NCI-H2107 (cell line): ENCODE results near the gene ORC5.
A peak's percentile ranks its signal among the peaks of the same experiment; 100 is the strongest.
"Not testable (repeated sequence)": the region's sequence is repeated elsewhere in the genome, so short reads cannot be mapped to it uniquely, and the experiment has no call there.

Experiments
- DNase-seq: peaks from one replicate; lab custom pipeline; 2025; lab: John Stamatoyannopoulos, UW

Gene ORC5

DNA sequence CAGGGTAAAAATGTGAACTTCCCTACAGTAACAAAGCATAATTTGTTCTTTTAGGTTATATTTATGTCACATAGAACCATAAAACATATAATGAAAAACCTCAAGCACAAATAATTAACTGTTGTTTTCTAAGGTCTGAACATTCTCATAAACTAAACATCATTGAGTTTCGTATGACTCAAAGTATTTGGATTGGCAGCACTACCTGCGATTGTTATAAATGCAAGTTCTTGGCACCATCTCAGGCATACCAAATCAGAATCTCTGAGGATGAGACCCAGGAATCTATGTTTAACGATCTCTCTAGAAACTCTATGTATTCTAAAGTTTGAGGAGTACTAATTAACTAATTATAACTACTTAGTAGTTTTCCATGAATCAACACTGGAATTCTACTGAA, 22.5 kb downstream of the ORC5 start:
- no peak for DNase-seq

DNA sequence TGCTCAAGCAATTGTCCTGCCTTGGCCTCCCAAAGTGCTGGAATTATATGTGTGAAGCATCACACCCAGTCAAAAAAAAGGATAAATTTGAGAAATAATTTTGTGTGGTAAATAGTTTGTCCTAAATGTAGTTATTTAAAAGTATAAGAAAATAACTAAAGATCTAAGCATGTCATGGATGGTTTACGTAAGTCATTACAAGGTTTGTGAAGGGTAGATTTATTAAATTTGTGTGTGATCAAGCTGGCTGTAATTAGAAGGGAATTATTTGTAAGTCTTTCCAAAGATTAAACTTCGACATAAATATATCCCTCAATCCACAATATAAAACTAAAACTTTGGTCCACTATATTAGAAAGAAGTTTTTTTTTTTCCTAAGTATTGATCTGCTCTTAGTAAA, 28.6 kb downstream of the ORC5 start:
- no peak for DNase-seq

DNA sequence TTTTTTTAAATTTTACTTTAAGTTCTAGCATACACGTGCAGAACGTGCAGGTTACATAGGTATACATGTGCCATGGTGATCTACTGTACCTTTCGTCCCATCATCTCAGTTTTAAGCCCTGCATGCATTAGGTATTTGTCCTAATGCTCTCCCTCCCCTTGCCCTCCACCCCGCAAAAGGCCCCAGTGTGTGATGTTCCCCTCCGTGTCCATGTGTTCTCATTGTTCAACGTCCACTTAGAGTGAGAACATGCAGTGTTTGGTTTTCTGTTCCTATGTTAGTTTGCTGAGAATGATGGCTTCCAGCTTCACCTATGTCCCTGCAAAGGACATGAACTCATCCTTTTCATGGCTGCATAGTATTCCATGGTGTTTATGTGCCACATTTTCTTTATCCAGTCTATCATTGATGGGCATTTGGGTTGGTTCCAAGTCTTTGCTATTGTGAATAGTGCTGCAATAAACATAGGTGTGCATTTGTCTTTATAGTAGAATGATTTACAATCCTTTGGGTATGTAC, 30.2 kb downstream of the ORC5 start:
- DNase-seq, result not testable (repeated sequence)

DNA sequence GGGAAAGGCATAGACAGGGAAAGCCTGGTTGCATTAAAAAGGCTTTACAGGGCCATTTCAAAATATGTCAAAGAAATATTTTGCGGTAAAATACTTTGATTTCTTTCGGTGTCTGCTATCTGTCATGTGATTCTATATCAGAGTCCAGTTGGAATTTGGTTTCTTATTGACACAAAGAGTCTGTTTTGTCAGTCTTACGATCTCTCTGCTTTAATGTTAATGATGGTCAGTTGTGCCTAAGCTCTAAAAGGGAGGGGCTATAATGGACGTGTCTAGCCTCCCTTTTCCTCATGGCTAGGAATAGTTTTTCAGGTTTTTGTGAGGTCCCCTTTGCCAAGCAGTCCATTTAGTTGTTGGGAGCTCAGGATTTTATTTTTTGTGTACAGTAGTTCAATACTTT, 31.5 kb downstream of the ORC5 start:
- no peak for DNase-seq

DNA sequence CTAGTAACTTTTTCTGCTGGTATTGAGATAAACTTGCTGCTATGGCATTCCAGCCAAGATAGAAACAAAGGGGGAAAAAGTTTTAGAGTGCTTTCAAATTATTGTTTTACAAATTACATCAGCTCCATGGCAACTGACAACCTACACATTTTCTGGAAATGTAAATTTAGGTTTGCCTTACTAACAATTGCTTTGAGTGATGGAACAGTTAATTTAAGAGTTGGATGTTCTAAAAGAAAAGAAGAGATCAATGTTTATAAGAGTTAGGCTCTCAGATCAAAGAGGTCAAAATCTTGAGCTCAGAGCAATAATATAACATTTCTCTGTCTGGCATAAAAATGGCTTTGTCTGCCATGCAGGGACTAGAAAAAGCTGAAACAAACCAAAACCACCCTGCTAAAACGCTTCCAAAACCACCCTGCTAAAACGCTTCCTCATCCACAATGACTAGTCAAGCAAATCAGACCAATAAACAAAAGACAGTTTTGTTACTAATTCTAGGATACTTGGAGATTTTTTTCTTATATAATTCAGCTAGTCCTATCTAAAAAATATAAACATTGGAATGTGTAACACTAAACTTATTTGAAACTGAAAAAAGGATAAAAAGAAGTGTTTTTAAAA, 32.3 kb downstream of the ORC5 start:
- no peak for DNase-seq

DNA sequence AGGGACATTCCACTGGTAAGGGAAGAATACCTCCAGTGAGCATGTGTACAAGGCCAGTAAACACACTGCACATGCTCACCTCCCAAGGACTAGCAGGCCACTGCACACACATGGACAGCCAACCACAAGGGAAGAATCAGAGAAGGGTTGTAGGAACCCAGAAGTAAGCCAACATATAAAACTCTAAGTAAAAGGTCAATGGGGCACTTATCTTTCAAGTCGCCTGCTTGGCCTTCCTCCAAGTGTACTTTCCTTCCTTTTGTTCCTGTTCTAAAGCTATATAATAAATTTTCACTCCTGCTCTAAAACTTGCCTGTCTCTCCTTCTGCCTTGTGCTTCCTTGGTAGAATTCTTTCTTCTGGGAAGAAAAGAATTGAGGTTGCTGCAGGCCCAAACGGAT, 33.0 kb downstream of the ORC5 start:
- DNase-seq, result no peak

DNA sequence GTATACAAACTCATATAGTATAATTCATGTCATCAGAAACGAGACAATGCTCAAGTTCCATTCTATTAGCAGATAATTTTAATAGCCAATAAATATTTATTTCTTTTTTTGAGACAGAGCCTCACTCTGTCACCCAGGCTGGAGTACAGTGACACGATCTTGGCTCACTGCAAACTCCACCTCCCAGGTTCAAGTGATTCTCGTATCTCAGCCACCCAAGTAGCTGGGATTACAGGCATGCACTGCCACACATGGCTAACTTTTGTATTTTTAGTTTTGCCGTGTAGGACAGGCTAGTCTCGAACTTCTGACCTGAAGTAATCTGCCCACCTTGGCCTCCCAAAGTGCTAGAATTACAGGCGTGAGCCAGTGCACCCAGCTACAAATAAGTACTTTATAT, 45.7 kb downstream of the ORC5 start:
- no peak for DNase-seq

DNA sequence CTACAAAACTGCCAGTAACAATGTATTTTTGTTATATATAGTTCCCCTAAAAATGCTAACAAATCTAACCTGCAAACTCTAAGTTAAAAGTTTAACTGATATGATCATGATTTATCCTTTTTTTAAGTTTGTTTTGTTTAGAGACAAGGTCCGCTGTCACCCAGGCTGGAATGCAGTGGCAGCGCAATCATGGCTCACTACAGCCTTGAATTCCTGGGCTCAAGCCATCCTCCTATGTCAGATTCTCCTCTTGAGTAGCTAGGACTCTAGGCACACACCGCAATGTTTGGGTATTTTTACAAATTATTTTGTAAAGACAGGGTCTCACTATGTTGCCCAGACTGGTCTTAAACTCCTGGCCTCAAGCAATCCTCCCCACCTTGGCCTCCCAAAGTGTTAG, 46.6 kb downstream of the ORC5 start:
- no peak for DNase-seq

DNA sequence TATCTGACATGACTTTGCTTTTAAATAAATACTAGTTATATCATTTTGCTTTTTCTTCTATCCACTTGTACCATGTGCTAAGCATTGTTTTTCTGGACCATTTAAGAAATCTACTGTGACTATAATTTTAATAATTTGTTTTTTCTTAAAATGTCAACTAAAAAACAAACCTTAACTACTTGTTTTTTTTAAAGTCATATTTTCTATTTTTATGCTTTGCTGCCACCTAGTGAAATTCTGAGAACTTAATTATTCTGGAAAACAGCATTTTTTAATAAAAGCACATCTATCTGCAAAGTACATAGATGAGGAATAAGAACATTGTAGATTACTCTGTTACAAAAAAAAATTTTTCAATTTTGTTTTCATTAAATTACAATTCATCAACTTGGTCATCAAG, 47.4 kb downstream of the ORC5 start:
- no peak for DNase-seq

DNA sequence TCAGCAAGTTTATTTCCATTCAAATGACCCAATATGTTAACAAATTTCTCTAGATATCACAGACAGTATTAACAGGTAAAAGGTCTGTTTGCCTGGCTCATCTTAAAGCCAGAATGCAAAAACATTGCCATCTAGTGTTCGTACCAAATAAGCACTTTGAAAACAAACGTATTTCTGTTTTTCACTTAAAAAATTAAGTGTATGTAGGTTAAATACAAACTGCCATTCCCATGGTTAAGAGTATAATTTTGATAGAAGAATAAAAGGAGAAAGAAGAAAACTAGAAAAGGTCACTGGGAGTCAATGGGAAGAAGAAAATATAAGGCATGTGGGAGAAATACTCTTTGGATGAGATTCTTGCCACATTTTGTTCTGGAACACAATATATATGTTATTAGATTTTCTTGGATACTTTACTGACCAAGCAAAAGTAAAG, 51.0 kb downstream of the ORC5 start:
- DNase-seq, result peak; percentile 19

DNA sequence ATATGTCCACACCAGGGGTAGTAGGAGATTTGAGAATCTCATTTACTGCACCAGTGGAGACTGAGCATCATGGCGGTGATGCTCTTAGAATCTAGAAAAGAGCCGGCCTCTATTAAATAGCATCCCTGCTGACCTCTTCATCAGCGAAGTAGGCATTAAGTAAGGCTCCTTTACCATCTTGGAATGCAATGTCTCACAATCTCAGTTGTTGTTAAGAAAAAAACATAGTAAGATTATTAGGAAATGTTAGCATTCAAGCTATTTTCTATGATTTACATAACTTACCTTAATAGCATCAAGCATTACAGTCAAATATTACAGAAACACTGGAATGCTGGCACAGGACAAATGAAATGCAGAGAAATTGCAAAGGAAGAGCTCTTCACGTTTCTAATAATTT, 54.5 kb downstream of the ORC5 start:
- no peak for DNase-seq

DNA sequence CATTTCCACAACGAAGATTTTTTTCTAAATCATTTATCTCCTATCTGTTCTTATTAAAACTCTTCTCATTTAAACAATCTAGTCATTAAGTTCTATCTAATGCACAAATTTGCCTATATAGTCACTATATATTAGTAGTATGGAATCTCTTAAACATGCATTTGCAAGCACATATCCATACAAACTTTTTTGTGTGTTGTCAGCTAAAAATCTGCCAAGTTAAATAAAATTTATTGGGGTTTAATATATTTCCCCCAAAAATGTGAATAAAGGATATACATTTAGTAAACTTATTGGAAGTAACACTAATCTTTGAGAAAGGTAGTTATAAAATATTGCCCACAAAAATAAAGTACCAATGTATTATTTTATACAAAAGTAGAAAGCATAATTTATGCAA, 55.3 kb downstream of the ORC5 start:
- DNase-seq, result no peak

DNA sequence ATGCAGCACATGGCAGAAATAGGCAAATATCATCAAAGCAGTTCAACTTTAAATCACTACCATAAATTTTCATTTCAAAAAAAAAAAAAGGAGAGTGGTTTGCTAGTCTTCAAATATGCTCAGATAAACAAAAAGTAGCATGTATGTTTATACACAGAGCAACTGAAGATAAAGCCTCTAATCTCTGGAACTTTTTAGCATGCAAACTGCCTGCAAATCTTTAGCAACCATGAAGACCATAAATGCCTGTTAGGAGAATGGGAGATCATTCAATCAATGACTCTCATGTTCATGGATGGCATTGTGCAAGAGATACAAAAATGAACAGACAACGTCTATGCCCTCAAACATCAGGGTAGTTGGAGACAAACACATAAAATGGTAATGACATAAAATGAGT, 57.3 kb downstream of the ORC5 start:
- no peak for DNase-seq

DNA sequence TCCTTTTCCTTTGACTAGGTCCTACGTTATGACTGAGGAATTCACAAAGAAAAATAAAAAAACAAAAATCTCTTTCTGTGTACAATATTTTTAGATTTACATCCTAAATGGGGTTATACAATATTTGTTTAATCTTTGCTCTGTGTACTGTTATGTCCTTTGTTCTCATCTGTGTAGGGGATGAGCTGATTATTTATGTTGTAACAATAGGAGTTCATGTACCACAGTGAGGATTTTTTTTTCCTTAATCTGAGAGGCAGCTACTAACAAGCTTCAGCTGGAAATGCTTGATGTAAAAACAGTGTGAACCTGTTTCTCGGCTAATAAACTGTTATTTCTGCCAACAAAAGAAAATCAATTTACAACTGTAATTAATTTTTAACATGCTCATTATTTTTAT, 58.0 kb downstream of the ORC5 start:
- no peak for DNase-seq

DNA sequence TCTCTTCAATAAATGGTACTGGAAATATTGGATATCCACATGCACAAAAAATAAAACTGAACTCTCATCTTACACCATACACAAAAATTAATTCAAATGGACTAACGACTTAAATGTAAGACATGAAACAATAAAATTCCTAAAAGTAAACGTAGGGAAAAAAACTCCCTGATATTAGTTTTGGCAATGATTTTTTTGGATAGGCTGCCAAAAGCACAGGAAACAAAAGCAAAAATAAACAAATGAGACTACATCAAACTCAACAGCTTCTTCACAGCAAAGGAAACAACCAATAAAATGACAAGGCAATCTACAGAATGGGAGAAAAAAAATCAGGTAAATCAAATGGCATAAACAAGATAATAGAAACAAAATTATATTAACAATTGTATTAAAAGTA, 65.7 kb downstream of the ORC5 start:
- DNase-seq, result no peak

DNA sequence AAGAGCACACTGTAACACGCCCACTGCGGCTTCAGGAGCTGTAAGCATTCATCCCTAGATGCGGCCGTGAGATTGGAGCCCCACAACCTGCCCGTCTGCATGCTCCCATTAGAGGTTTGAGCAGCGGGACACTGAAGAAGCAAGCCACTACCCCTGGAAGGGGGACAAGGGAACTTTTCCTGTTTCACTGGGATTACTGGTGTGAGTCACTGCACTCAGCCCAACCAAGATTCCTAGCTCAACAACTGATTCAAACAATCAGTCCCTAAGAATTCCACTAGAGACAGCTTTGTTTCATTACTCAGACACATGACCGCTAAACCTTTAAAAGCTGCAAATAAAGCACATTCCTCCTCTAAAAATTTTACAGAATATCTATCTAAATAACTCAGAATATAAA, 69.8 kb downstream of the ORC5 start:
- no peak for DNase-seq

DNA sequence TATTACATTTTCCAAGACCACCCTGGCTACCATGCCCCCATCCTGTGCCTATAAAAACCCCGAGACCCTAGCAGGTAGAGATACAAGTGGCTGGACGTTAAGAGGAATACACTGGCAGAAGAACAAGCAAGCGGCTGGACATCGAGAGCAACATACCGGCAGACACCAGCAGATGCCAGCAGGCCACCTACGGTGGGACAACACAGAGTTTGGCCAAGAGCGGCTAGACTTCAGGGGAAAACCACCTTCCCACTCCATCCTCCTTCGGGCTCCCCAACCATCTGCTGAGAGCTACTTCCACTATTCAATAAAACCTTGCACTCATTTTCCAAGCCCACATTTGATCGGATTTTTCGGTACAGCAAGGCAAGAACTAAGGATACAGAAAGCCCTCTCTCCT, 70.3 kb downstream of the ORC5 start:
- no peak for DNase-seq

DNA sequence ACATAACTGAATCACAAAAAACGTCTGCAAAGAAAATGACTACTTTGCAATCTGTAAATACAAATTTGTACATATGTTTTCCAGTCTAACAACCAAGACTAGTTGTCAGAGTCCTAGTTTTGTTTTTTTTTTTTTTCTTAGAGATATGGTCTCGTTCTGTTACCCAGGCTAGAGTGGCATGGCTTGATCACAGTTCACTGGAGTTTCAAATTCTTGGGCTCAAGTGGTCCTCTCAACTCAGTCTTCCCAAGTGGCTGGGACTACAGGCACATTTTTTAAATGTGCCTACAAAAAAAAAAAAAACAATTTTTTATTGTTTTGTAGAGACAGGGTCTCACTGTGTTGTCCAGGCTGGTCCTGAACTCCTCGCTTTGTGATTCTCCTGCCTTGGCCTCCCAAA, 70.8 kb downstream of the ORC5 start:
- DNase-seq, result no peak

DNA sequence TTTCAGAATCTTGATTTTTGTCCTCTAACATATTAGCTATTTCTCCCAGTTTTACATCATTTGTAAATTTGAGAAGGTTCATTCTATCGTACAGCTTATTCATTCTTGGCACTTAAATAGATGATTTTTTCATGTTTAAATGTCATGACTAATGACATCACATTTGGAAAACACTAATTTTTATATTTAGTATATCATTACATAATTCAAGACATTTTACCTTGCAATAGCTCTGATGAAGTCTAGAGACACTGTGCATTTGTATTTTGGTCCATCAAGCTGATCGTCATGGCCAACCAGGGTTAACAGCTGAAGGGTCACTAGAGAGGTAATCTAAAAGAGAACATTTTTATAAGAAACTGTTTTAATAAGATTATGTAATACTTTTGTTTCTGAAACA, 71.3 kb downstream of the ORC5 start:
- DNase-seq, result no peak

DNA sequence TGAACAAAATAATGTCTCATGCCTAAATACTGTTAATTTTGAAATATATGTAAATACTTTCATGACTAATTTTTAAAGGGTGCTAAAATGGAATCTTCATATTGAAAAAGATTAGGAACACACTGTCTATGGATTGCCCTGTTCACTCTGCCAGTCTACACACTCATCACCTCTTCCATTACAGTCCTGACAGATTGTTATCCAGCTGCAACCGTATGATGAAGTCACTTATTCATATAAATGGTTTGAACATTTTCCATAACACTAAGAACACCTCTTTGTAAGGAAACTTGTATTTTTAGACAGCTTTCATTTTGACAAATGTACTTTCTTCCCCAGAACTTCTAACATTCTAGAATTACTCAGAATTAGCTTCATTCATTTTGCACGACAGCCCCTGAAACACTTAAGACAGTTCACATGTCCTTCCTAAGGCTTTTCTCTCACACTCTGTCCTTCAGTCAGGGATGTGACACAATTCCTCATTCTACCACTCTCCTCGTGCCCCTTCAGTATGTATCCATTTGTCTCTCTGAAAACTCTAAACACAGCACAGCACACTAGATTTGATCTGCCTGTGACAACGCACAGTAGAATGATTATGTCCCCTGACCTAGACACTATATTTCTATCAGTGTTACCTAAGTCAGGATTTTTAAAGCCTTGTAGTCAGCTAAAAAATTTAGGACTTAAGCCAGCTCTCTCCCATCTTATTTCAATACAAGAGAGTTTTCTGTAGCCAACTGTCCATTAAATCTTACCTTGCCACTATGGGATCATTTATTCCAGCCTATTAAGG, 71.9 kb downstream of the ORC5 start:
- DNase-seq, result no peak

DNA sequence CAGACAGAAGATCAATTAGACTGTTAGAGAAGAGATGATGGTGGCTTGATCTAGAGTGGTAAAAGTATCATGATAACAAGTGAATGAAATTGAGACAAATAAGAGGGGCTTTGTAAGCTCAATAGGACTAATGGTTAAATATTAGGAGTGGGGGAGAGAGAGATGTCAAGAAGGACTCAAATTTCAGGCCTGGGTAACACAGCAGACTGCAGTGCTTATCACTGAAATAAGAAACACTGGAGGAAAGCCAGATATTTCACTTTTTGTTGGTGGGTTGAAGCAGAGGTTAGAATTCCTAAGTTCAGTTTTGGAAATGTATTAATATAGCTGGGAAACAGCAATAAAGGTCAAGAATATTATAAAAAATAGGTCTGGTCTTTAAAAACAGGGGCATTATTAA, 74.6 kb downstream of the ORC5 start:
- DNase-seq, result no peak

DNA sequence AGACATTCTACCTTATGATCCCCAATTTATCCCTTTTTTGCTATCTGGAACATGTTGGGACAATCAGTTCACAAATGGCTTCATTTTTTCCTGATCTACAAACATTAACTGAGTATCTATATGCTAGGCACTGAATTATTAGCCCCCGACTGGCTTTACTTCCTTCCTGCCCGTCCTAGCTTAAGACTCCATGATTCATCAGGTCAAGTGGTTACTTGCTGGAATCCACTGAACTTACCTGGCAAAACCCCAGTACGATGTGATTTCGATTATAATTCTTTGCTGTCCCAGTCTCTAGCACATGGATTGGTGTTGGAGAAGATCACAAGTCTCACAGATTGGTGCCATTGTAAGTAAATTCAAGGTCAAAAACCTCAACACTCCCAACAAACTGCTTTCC, 77.1 kb downstream of the ORC5 start:
- DNase-seq, result no peak

DNA sequence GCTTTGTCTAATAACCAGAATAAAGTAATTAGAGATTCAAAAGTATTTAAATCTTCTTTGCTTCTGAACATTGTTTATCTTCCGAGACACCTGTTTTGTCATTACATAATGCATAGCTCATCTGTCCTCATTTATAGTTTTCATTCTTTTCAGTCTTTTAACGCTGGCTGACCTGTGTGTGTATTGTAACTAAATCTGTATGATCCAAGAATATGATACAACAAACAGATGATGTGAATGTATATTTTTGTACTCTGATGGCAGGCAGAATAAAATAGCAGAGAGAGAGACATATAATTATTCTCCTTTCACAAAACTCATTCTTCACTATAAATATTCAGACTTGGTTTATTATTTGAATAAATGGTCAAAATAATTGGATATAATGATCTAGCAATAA, 80.6 kb downstream of the ORC5 start:
- DNase-seq, result no peak

DNA sequence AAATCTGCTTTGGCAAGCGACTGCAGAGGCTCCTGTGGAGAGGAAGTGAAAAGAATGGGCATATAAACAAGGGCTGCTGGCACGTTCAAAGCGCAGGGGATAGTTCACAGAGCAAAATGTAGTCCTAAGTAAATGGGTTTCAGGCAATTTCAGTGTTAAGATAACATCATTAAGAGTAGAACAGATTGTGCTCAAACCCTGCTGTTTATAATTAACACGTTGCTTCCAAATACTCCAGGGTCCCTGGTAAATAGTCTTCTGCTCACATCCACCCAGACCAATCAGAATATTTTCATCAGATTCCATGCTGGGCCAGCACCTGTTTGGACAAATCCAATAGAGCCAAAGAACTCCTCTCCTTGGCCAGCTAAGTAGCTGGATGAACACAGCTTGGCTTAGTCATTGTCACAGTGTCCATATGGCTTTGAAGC, 81.4 kb downstream of the ORC5 start:
- no peak for DNase-seq
